HCT116 (cell line): ENCODE measurements around the gene PLEKHN1. TPM values are rescaled to one million over a fixed set of nuclear protein-coding genes. Genes with fewer than 3 reads are reported as not detected.

Experiments used
- ATAC-seq: fragments of 200-7000 bp; cut with Tn5 transposase; 2 replicates; pipeline ENCODE4 v1.9.1; 2020; ENCODE audit warnings: mild to moderate bottlenecking, moderate library complexity
- BruUV-seq: library from RNA; stranded (reverse); fragments of 400-500 nt; replicated peaks from 2 replicates; lab custom pipeline; 2021; lab: Mats Ljungman, UMichigan
- CTCF ChIA-PET: fragments of 300-600 bp; sonication (Branson Sonifier 250); formaldehyde crosslinking; loops from one replicate; lab custom pipeline; 2021; ENCODE audit warnings: antibody characterized with exemption; lab: Charles Lee
- POLR2A ChIA-PET: fragments of 300-600, 350-600 bp; sonication (Branson Sonifier 250); formaldehyde crosslinking; loops from one replicate; lab custom pipeline; 2021; ENCODE audit warnings: antibody characterized with exemption; lab: Charles Lee
- RAD21 ChIA-PET, 2 experiments: fragments of 300-600 bp; sonication (Branson Sonifier 250); formaldehyde crosslinking; loops; one replicate each; lab custom pipeline; 2023; ENCODE audit warnings: low total read pairs in 2 of 2; ENCODE audit not compliant: uncharacterized antibody in 2 of 2, unreplicated experiment in 2 of 2, low non-redundant PET in 1 of 2; lab: Charles Lee
- DNase-seq: peaks from one replicate; pipeline ENCODE4 v3.0.0-alpha.2; 2010; ENCODE audit warnings: low read depth, low spot score
- H2AFZ ChIP-seq: fragments of 200-600 bp; shearing (Covaris generic), sonication (generic); 2 replicates; pipeline ENCODE4 v1.6.1; 2017; ENCODE audit warnings: low read depth, mixed run types, mixed read lengths, antibody characterized with exemption, low read length; ENCODE audit not compliant: poor library complexity, severe bottlenecking
- H3K27ac ChIP-seq: 2 replicates; pipeline ENCODE4 v1.5.1; 2012; ENCODE audit warnings: low read depth, low read length
- H3K27me3 ChIP-seq: fragments of 200-600 bp; sonication (generic); 2 replicates; pipeline ENCODE4 v1.6.1; 2016; ENCODE audit warnings: mixed run types, low read length, mixed read lengths; ENCODE audit not compliant: insufficient read depth
- H3K36me3 ChIP-seq, 2 experiments: fragments of 200-500 bp in 1 of 2; fragments of 200-600 bp in 1 of 2; sonication (Bioruptor generic) in 1 of 2; sonication (generic) in 1 of 2; 2 replicates each; pipeline versions ENCODE4 v1.5.1 to v1.6.1; 2014 to 2016; ENCODE audit warnings: low read length in 2 of 2, inconsistent platforms in 1 of 2, mixed read lengths in 1 of 2, mixed run types in 1 of 2; ENCODE audit not compliant: insufficient read depth in 2 of 2, control insufficient read depth in 1 of 2
- H3K4me1 ChIP-seq, 2 experiments: fragments of 200-600 bp in 1 of 2; sonication (generic) in 1 of 2; 2 replicates each; pipeline versions ENCODE4 v1.5.1 to v1.6.1; 2012 to 2017; ENCODE audit warnings: low read length in 2 of 2, inconsistent platforms in 1 of 2, mild to moderate bottlenecking in 1 of 2, mixed read lengths in 1 of 2, mixed run types in 1 of 2, moderate library complexity in 1 of 2; ENCODE audit not compliant: insufficient read depth in 2 of 2, control insufficient read depth in 1 of 2
- H3K4me2 ChIP-seq: fragments of 200-600 bp; sonication (generic); 2 replicates; pipeline ENCODE4 v1.6.1; 2017; ENCODE audit warnings: mixed run types, low read length, mixed read lengths
- H3K4me3 ChIP-seq, 2 experiments: fragments of 200-600 bp in 1 of 2; sonication (generic) in 1 of 2; replicated peaks in 1 of 2; 2 replicates each; pipeline ENCODE4 v1.5.1; 2011 to 2016; ENCODE audit warnings: low read length in 2 of 2, control low read depth in 1 of 2, low read depth in 1 of 2, mild to moderate bottlenecking in 1 of 2, mixed read lengths in 1 of 2, mixed run types in 1 of 2
- H3K79me2 ChIP-seq: fragments of 200-600 bp; sonication (generic); 2 replicates; pipeline ENCODE4 v1.6.1; 2017; ENCODE audit warnings: mild to moderate bottlenecking, mixed run types, low read length, moderate library complexity, mixed read lengths; ENCODE audit not compliant: insufficient read depth
- H3K9ac ChIP-seq: fragments of 200-600 bp; sonication (generic); 2 replicates; pipeline ENCODE4 v1.6.1; 2016; ENCODE audit warnings: low read length, mixed read lengths
- H3K9me2 ChIP-seq: fragments of 200-600 bp; sonication (generic), shearing (Covaris generic); 2 replicates; pipeline ENCODE4 v1.6.1; 2017; ENCODE audit warnings: mixed run types, mild to moderate bottlenecking, moderate library complexity; ENCODE audit not compliant: insufficient read depth
- H3K9me3 ChIP-seq, 2 experiments: fragments of 200-500 bp in 1 of 2; fragments of 200-600 bp in 1 of 2; sonication (Bioruptor generic) in 1 of 2; sonication (generic) in 1 of 2; 2 replicates each; pipeline ENCODE4 v1.6.1; 2014 to 2017; ENCODE audit warnings: low read length in 2 of 2, mixed read lengths in 2 of 2, inconsistent platforms in 1 of 2, low read depth in 1 of 2, mild to moderate bottlenecking in 1 of 2, mixed run types in 1 of 2, moderate library complexity in 1 of 2; ENCODE audit not compliant: control insufficient read depth in 1 of 2, insufficient read depth in 1 of 2
- H4K20me1 ChIP-seq: fragments of 200-600 bp; sonication (generic), shearing (Covaris generic); 2 replicates; pipeline ENCODE4 v1.6.1; 2017; ENCODE audit warnings: mixed run types, mild to moderate bottlenecking, moderate library complexity; ENCODE audit not compliant: insufficient read depth
- CEBPB ChIP-seq: IDR thresholded peaks from 2 replicates; pipeline ENCODE4 v1.6.1; 2012; ENCODE audit warnings: low read depth
- EGR1 ChIP-seq: IDR thresholded peaks from 2 replicates; pipeline ENCODE4 v1.6.1; 2012; ENCODE audit warnings: low read depth
- EZH2 ChIP-seq: fragments of 200-600 bp; sonication (generic); IDR thresholded peaks from 2 replicates; pipeline ENCODE4 v1.6.1; 2017; ENCODE audit warnings: antibody characterized with exemption, mixed run types
- EZH2phosphoT487 ChIP-seq: fragments of 200-600 bp; IDR thresholded peaks from 2 replicates; pipeline ENCODE4 v1.6.1; 2018; ENCODE audit warnings: antibody characterized with exemption, borderline replicate concordance
- FOSL1 ChIP-seq: IDR thresholded peaks from 2 replicates; pipeline ENCODE4 v1.6.1; 2012; ENCODE audit warnings: low read depth
- POLR2A ChIP-seq: IDR thresholded peaks from 2 replicates; pipeline ENCODE4 v1.7.0; 2011; ENCODE audit warnings: borderline replicate concordance; ENCODE audit not compliant: insufficient read depth, insufficient read length; ENCODE audit errors: extremely low read depth
- POLR2AphosphoS5 ChIP-seq: IDR thresholded peaks from 2 replicates; pipeline ENCODE4 v1.6.1; 2011; ENCODE audit warnings: mild to moderate bottlenecking, low read depth, low read length, moderate library complexity
- RAD21 ChIP-seq: IDR thresholded peaks from 2 replicates; pipeline ENCODE4 v1.6.1; 2012; ENCODE audit warnings: low read depth, mild to moderate bottlenecking
- SIN3A ChIP-seq: IDR thresholded peaks from 2 replicates; pipeline ENCODE4 v1.6.1; 2012; ENCODE audit warnings: low read depth
- SRF ChIP-seq: IDR thresholded peaks from 2 replicates; pipeline ENCODE4 v1.6.1; 2012; ENCODE audit warnings: low read depth
- YY1 ChIP-seq: IDR thresholded peaks from 2 replicates; pipeline ENCODE4 v1.6.1; 2011; ENCODE audit warnings: low read length, low read depth, moderate library complexity, mild to moderate bottlenecking; ENCODE audit not compliant: insufficient replicate concordance; ENCODE audit errors: extremely low read depth
- ZFX ChIP-seq: fragments of 450-650 bp; IDR thresholded peaks from 2 replicates; pipeline ENCODE4 v1.6.1; 2017
- ZNF274 ChIP-seq: fragments of 200-500 bp; sonication (Bioruptor generic); IDR thresholded peaks from 2 replicates; pipeline ENCODE4 v1.6.1; 2014; ENCODE audit warnings: mild to moderate bottlenecking, low read depth, low read length, inconsistent platforms
- intact Hi-C: fragments of 100-400 bp; cut with micrococcal nuclease; formaldehyde crosslinking; loops from 2 replicates; pipeline ENCODE4 v1.10.0; 2022
- total RNA-seq: library from RNA; stranded (reverse); gene quantifications from one replicate; pipeline ENCODE4 v1.2.1, GENCODE V29; 2021; ENCODE audit not compliant: unreplicated experiment
- TF ChIP-seq, protein P1 (sequence below): IDR thresholded peaks from 2 replicates; pipeline ENCODE4 v1.6.1; 2011; ENCODE audit warnings: mild to moderate bottlenecking, low read length, moderate library complexity; ENCODE audit not compliant: insufficient replicate concordance; ENCODE audit errors: extremely low read depth
- TF ChIP-seq, protein P2 (sequence below): IDR thresholded peaks from 2 replicates; pipeline ENCODE4 v1.6.1; 2012
- TF ChIP-seq, protein P3 (sequence below), 3 experiments: fragments of 200-600 bp in 1 of 3; sonication (generic) in 1 of 3; IDR thresholded peaks in 2 of 3; conservative IDR thresholded peaks in 1 of 3; 2 replicates each; pipeline ENCODE4 v1.5.1; 2012 to 2017; ENCODE audit warnings: low read depth in 2 of 3, low read length in 2 of 3, antibody characterized with exemption in 1 of 3, borderline replicate concordance in 1 of 3, control low read depth in 1 of 3, mild to moderate bottlenecking in 1 of 3, mixed read lengths in 1 of 3, mixed run types in 1 of 3, moderate library complexity in 1 of 3; ENCODE audit not compliant: insufficient read depth in 1 of 3

PLEKHN1 gene
- total RNA-seq, 1 experiment from 2014 or later, result 11.6 TPM

- ChIA-PET RAD21 (no interaction called here), CTCF (no interaction called here)
- ATAC-seq, result no peak
Measured at GRCh38 chr1:992362-992761, 26.1 kb downstream of the PLEKHN1 start.

GRCh38 chr1:993379-993995, 27.2 kb downstream of the PLEKHN1 start:
- Histone ChIP-seq H3K9me2 (no peaks in the 10 kb centered on the region), H3K9ac (no peak overlapping the region), H3K4me3 (no peak overlapping the region), H3K36me3 (no peaks in the 10 kb centered on the region), H3K9me3 (no peaks in the 10 kb centered on the region; a peak in 1 of 4 replicates), H4K20me1 (peaks cover 7% of the 10 kb centered on the region; the same call in 1 of the 2 replicates), H3K27me3 (no peaks in the 10 kb centered on the region), H3K4me2 (no peak overlapping the region), H3K4me1 (peaks cover 3 to 20% of the 10 kb centered on the region in 2 experiments; a peak in 3 of 4 replicates), H3K79me2 (peaks cover 13% of the 10 kb centered on the region; the same call in 1 of the 2 replicates), H2AFZ (no peak overlapping the region), H3K27ac (no peak overlapping the region)
- BruUV-seq, result no TSS peak
- ChIA-PET POLR2A (no interaction called here), RAD21 (no interaction called here), CTCF (interaction anchor here (1.6 kb wide), 1 partner anchor 9 kb away, joined by 4 read pairs; no protein-coding TSS in a partner anchor)
- ATAC-seq (no peak), DNase-seq (no peak)
- TF ChIP-seq CEBPB, result no peak
- TF ChIP-seq, protein P1, sequence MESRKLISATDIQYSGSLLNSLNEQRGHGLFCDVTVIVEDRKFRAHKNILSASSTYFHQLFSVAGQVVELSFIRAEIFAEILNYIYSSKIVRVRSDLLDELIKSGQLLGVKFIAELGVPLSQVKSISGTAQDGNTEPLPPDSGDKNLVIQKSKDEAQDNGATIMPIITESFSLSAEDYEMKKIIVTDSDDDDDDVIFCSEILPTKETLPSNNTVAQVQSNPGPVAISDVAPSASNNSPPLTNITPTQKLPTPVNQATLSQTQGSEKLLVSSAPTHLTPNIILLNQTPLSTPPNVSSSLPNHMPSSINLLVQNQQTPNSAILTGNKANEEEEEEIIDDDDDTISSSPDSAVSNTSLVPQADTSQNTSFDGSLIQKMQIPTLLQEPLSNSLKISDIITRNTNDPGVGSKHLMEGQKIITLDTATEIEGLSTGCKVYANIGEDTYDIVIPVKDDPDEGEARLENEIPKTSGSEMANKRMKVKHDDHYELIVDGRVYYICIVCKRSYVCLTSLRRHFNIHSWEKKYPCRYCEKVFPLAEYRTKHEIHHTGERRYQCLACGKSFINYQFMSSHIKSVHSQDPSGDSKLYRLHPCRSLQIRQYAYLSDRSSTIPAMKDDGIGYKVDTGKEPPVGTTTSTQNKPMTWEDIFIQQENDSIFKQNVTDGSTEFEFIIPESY, result no peak
- TF ChIP-seq ZNF274, result no peak
- no peak for TF ChIP-seq FOSL1
- no peak for TF ChIP-seq EGR1
- TF ChIP-seq SIN3A, result no peak
- no peak for TF ChIP-seq POLR2AphosphoS5
- no peak for TF ChIP-seq RAD21
- TF ChIP-seq, protein P2, sequence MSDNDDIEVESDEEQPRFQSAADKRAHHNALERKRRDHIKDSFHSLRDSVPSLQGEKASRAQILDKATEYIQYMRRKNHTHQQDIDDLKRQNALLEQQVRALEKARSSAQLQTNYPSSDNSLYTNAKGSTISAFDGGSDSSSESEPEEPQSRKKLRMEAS, result no peak
- TF ChIP-seq EZH2, result no peak
- TF ChIP-seq, protein P3, sequence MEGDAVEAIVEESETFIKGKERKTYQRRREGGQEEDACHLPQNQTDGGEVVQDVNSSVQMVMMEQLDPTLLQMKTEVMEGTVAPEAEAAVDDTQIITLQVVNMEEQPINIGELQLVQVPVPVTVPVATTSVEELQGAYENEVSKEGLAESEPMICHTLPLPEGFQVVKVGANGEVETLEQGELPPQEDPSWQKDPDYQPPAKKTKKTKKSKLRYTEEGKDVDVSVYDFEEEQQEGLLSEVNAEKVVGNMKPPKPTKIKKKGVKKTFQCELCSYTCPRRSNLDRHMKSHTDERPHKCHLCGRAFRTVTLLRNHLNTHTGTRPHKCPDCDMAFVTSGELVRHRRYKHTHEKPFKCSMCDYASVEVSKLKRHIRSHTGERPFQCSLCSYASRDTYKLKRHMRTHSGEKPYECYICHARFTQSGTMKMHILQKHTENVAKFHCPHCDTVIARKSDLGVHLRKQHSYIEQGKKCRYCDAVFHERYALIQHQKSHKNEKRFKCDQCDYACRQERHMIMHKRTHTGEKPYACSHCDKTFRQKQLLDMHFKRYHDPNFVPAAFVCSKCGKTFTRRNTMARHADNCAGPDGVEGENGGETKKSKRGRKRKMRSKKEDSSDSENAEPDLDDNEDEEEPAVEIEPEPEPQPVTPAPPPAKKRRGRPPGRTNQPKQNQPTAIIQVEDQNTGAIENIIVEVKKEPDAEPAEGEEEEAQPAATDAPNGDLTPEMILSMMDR (IDR thresholded peaks at IDR 0.05 in 2 of 3, conservative IDR thresholded peaks at IDR 0.05 in 1 of 3; ENCODE audit: borderline replicate concordance in 1 of 3, insufficient read depth in 1 of 3, low read depth in 2 of 3, low read length in 2 of 3), result no peak
- no peak for TF ChIP-seq YY1
- no peak for TF ChIP-seq SRF
- no peak for TF ChIP-seq POLR2A
- no peak for TF ChIP-seq ZFX
- no peak for TF ChIP-seq EZH2phosphoT487
- intact Hi-C loops, result no loop called here

More at GRCh38 chr1:992362-992761, 26.1 kb downstream of the PLEKHN1 start:
- no peak for DNase-seq
- H3K9me2 ChIP-seq, result no peaks in the 10 kb centered on the region
- H2AFZ ChIP-seq, result no peak overlapping the region
- H3K9me3 ChIP-seq, result no peaks in the 10 kb centered on the region; a peak in 1 of 4 replicates
- TF ChIP-seq EZH2 (no peak), YY1 (no peak)
- TF ChIP-seq, all 23 proteins: peak for 0
- Histone ChIP-seq H3K27ac (no peak overlapping the region), H3K4me1 (peaks cover 0 to 9% of the 10 kb centered on the region in 2 experiments; a peak in 2 of 4 replicates), H3K27me3 (no peaks in the 10 kb centered on the region), H4K20me1 (no peaks in the 10 kb centered on the region; the same call in 1 of the 2 replicates), H3K9ac (no peak overlapping the region), H3K4me2 (no peak overlapping the region), H3K36me3 (no peaks in the 10 kb centered on the region), H3K4me3 (no peak overlapping the region), H3K79me2 (peaks cover 2% of the 10 kb centered on the region; the same call in 1 of the 2 replicates)
- no TSS peak for BruUV-seq
- intact Hi-C loops, result no loop called here
- POLR2A ChIA-PET, result no interaction called here
